GM23338 (cell line): Measurements from ENCODE around the gene TMEM9. TPM values are rescaled to one million over a fixed set of nuclear protein-coding genes. Genes with fewer than 3 reads are reported as not detected.

Source experiments
- ATAC-seq: fragments of 200-7000 bp; cut with Tn5 transposase; 3 replicates; pipeline ENCODE4 v1.9.1; 2020
- DNase-seq: peaks from one replicate; pipeline ENCODE4 v3.0.0-alpha.2; 2015; ENCODE audit warnings: low spot score
- H2AFZ ChIP-seq: fragments of 200-600 bp; sonication (generic); 2 replicates; pipeline ENCODE4 v1.8.0; 2016; ENCODE audit warnings: antibody characterized with exemption, mild to moderate bottlenecking, moderate library complexity
- H3F3A ChIP-seq: fragments of 200-600 bp; sonication (generic); replicated peaks from 2 replicates; pipeline ENCODE4 v1.8.0; 2017; ENCODE audit warnings: antibody characterized with exemption, mixed run types, low read depth
- H3K27ac ChIP-seq: fragments of 200-600 bp; sonication (generic); 2 replicates; pipeline ENCODE4 v1.6.1; 2016; ENCODE audit warnings: low read depth
- H3K27me3 ChIP-seq: fragments of 200-600 bp; sonication (generic); 2 replicates; pipeline ENCODE4 v1.8.0; 2016; ENCODE audit warnings: mild to moderate bottlenecking, mixed run types, moderate library complexity; ENCODE audit not compliant: insufficient read depth
- H3K36me3 ChIP-seq: fragments of 200-600 bp; sonication (generic); 2 replicates; pipeline ENCODE4 v1.8.0; 2016; ENCODE audit warnings: mild to moderate bottlenecking; ENCODE audit not compliant: insufficient read depth
- H3K4me1 ChIP-seq: fragments of 200-600 bp; sonication (generic); 2 replicates; pipeline ENCODE4 v1.8.0; 2016; ENCODE audit warnings: mild to moderate bottlenecking, moderate library complexity; ENCODE audit not compliant: insufficient read depth
- H3K4me2 ChIP-seq: fragments of 200-600 bp; sonication (generic); 2 replicates; pipeline ENCODE4 v1.7.1; 2017; ENCODE audit warnings: mixed run types
- H3K4me3 ChIP-seq: fragments of 200-600 bp; sonication (generic); 2 replicates; pipeline ENCODE4 v1.6.1; 2016; ENCODE audit warnings: mixed run types
- H3K79me2 ChIP-seq: fragments of 200-600 bp; sonication (generic); replicated peaks from 2 replicates; pipeline ENCODE4 v1.8.0; 2017; ENCODE audit warnings: mild to moderate bottlenecking; ENCODE audit not compliant: insufficient read depth
- H3K9me2 ChIP-seq: fragments of 200-600 bp; sonication (generic); 2 replicates; pipeline ENCODE4 v1.8.0; 2017; ENCODE audit not compliant: insufficient read depth
- H4K20me1 ChIP-seq: fragments of 200-600 bp; sonication (generic); replicated peaks from 2 replicates; pipeline ENCODE4 v1.8.0; 2017; ENCODE audit warnings: mild to moderate bottlenecking; ENCODE audit not compliant: insufficient read depth
- H3K27ac Mint-ChIP-seq: 2 replicates; pipeline ENCODE4 v1.8.0; 2020; ENCODE audit warnings: inconsistent platforms, mild to moderate bottlenecking, moderate library complexity, mixed read lengths
- H3K27me3 Mint-ChIP-seq: 3 replicates; pipeline ENCODE4 v1.8.0; 2022; ENCODE audit warnings: low read depth, mild to moderate bottlenecking, moderate library complexity, mixed read lengths, inconsistent platforms; ENCODE audit not compliant: insufficient read depth, poor library complexity
- H3K36me3 Mint-ChIP-seq: 3 replicates; pipeline ENCODE4 v1.8.0; 2021; ENCODE audit warnings: low read depth, mild to moderate bottlenecking, inconsistent platforms, moderate library complexity, mixed read lengths
- H3K4me1 Mint-ChIP-seq: 3 replicates; pipeline ENCODE4 v1.8.0; 2020; ENCODE audit warnings: mild to moderate bottlenecking, inconsistent platforms, mixed read lengths
- H3K4me3 Mint-ChIP-seq: 3 replicates; pipeline ENCODE4 v1.8.0; 2021; ENCODE audit warnings: moderate library complexity, mild to moderate bottlenecking, inconsistent platforms, mixed read lengths
- H3K9me3 Mint-ChIP-seq: 3 replicates; pipeline ENCODE4 v1.8.0; 2020; ENCODE audit warnings: moderate library complexity, mild to moderate bottlenecking, inconsistent platforms, mixed read lengths
- CREB1 ChIP-seq: fragments of 250-450 bp; sonication (Bioruptor Pico); IDR thresholded peaks from 2 replicates; pipeline ENCODE4 v1.5.0; 2020; ENCODE audit warnings: low read depth, mild to moderate bottlenecking, moderate library complexity
- EZH2 ChIP-seq: fragments of 200-600 bp; sonication (generic); IDR thresholded peaks from one replicate; pipeline ENCODE4 v1.8.0; 2017; ENCODE audit warnings: antibody characterized with exemption, mild to moderate bottlenecking, low read depth; ENCODE audit not compliant: unreplicated experiment
- EZH2phosphoT487 ChIP-seq: fragments of 200-600 bp; sonication (generic); IDR thresholded peaks from one replicate; pipeline ENCODE4 v1.8.1; 2018; ENCODE audit warnings: antibody characterized with exemption; ENCODE audit not compliant: unreplicated experiment
- JUNB ChIP-seq: IDR thresholded peaks from one replicate; pipeline ENCODE4 v1.6.1; 2016; ENCODE audit warnings: antibody characterized with exemption; ENCODE audit not compliant: unreplicated experiment
- NANOG ChIP-seq: IDR thresholded peaks from 2 replicates; pipeline ENCODE4 v1.6.1; 2016; ENCODE audit warnings: antibody characterized with exemption, borderline replicate concordance
- POLR2AphosphoS5 ChIP-seq: IDR thresholded peaks from 2 replicates; pipeline ENCODE4 v1.6.1; 2016; ENCODE audit warnings: antibody characterized with exemption, low read depth
- STAT1 ChIP-seq: IDR thresholded peaks from one replicate; pipeline ENCODE4 v1.6.1; 2016; ENCODE audit warnings: antibody characterized with exemption; ENCODE audit not compliant: unreplicated experiment
- ZNF114 ChIP-seq: fragments of 250-450 bp; sonication (Bioruptor Pico); IDR thresholded peaks from 2 replicates; pipeline ENCODE4 v1.5.0; 2020; ENCODE audit warnings: mild to moderate bottlenecking, moderate library complexity
- ZNF331 ChIP-seq: fragments of 250-450 bp; sonication (Bioruptor Pico); IDR thresholded peaks from 2 replicates; pipeline ENCODE4 v1.5.0; 2020; ENCODE audit warnings: low read depth, mild to moderate bottlenecking, moderate library complexity
- polyA plus RNA-seq: library from polyadenylated mRNA; unstranded; fragments of >200 nt; fragmentation: Nextera tagmentation; extraction: Ambion mirVana; gene quantifications from 2 replicates; pipeline ENCODE4 v1.2.1, GENCODE V29; 2016
- total RNA-seq: library from RNA; depleted of rRNA; stranded (reverse); fragments of >200 nt; shearing (Covaris generic); gene quantifications from 2 replicates; pipeline ENCODE4 v1.2.3, GENCODE V29; 2014
- TF ChIP-seq, protein P1 (sequence below): IDR thresholded peaks from one replicate; pipeline ENCODE4 v1.6.1; 2018; ENCODE audit warnings: antibody characterized with exemption; ENCODE audit not compliant: unreplicated experiment
- TF ChIP-seq, protein P2 (sequence below), 2 experiments: fragments of 200-600 bp in 1 of 2; sonication (generic) in 1 of 2; conservative IDR thresholded peaks; 2 replicates each; pipeline versions ENCODE4 v1.5.1 to v1.6.1; 2016 to 2017; ENCODE audit warnings: antibody characterized with exemption in 2 of 2, low read depth in 2 of 2, mild to moderate bottlenecking in 2 of 2, moderate library complexity in 1 of 2
- TF ChIP-seq, protein P3 (sequence below): IDR thresholded peaks from 2 replicates; pipeline ENCODE4 v1.6.1; 2016; ENCODE audit warnings: antibody characterized with exemption
- TF ChIP-seq, protein P4 (sequence below): fragments of 250-450 bp; sonication (Bioruptor Pico); IDR thresholded peaks from 2 replicates; pipeline ENCODE4 v1.5.0; 2020; ENCODE audit warnings: mild to moderate bottlenecking, moderate library complexity

TMEM9 gene
- total and polyA plus RNA-seq, 2 experiments from 2014 or later = 78.6 to 147 TPM

DNA sequence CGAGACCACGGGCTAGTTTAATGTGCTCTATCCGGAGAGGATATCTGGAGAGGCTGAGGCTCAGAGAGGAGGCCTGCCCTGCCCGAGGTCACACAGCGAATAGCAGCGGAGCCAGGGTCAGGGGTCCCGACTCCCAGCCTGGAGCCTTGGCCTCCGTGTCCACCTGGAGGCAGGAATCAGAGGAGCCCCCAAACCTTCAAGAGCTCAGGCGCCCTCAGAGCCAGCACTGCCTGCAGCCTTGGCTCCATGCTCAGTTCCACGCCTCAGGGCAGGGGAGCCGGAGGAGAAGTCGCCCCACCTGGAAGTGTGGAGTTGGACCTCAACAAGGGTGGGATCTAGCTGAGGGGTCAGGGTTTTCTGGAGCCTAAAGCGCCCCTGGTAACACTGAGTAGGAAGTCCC lies 25.3 kb downstream of the TMEM9 start:
- no peak overlapping the region for H3K27ac ChIP-seq
- H3K4me3 Mint-ChIP-seq = no peak overlapping the region
- no peak overlapping the region for H3K4me2 ChIP-seq
- H3K36me3 ChIP-seq = no peaks in the 10 kb centered on the region
- TF ChIP-seq, protein P1, sequence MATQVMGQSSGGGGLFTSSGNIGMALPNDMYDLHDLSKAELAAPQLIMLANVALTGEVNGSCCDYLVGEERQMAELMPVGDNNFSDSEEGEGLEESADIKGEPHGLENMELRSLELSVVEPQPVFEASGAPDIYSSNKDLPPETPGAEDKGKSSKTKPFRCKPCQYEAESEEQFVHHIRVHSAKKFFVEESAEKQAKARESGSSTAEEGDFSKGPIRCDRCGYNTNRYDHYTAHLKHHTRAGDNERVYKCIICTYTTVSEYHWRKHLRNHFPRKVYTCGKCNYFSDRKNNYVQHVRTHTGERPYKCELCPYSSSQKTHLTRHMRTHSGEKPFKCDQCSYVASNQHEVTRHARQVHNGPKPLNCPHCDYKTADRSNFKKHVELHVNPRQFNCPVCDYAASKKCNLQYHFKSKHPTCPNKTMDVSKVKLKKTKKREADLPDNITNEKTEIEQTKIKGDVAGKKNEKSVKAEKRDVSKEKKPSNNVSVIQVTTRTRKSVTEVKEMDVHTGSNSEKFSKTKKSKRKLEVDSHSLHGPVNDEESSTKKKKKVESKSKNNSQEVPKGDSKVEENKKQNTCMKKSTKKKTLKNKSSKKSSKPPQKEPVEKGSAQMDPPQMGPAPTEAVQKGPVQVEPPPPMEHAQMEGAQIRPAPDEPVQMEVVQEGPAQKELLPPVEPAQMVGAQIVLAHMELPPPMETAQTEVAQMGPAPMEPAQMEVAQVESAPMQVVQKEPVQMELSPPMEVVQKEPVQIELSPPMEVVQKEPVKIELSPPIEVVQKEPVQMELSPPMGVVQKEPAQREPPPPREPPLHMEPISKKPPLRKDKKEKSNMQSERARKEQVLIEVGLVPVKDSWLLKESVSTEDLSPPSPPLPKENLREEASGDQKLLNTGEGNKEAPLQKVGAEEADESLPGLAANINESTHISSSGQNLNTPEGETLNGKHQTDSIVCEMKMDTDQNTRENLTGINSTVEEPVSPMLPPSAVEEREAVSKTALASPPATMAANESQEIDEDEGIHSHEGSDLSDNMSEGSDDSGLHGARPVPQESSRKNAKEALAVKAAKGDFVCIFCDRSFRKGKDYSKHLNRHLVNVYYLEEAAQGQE = no peak
- no peak for TF ChIP-seq JUNB
- no peak for TF ChIP-seq NANOG
- TF ChIP-seq, protein P2, sequence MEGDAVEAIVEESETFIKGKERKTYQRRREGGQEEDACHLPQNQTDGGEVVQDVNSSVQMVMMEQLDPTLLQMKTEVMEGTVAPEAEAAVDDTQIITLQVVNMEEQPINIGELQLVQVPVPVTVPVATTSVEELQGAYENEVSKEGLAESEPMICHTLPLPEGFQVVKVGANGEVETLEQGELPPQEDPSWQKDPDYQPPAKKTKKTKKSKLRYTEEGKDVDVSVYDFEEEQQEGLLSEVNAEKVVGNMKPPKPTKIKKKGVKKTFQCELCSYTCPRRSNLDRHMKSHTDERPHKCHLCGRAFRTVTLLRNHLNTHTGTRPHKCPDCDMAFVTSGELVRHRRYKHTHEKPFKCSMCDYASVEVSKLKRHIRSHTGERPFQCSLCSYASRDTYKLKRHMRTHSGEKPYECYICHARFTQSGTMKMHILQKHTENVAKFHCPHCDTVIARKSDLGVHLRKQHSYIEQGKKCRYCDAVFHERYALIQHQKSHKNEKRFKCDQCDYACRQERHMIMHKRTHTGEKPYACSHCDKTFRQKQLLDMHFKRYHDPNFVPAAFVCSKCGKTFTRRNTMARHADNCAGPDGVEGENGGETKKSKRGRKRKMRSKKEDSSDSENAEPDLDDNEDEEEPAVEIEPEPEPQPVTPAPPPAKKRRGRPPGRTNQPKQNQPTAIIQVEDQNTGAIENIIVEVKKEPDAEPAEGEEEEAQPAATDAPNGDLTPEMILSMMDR (conservative IDR thresholded peaks at IDR 0.05; ENCODE audit: low read depth in 2 of 2) = no peak
- TF ChIP-seq ZNF114 (CRISPR knock-in tag) = no peak
- TF ChIP-seq, protein P3, sequence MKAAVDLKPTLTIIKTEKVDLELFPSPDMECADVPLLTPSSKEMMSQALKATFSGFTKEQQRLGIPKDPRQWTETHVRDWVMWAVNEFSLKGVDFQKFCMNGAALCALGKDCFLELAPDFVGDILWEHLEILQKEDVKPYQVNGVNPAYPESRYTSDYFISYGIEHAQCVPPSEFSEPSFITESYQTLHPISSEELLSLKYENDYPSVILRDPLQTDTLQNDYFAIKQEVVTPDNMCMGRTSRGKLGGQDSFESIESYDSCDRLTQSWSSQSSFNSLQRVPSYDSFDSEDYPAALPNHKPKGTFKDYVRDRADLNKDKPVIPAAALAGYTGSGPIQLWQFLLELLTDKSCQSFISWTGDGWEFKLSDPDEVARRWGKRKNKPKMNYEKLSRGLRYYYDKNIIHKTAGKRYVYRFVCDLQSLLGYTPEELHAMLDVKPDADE = no peak
- TF ChIP-seq POLR2AphosphoS5 = no peak
- no peak for TF ChIP-seq ZNF331 (CRISPR knock-in tag)
- TF ChIP-seq STAT1 = no peak
- TF ChIP-seq CREB1 (CRISPR knock-in tag) = no peak
- TF ChIP-seq EZH2 = no peak
- TF ChIP-seq, protein P4, sequence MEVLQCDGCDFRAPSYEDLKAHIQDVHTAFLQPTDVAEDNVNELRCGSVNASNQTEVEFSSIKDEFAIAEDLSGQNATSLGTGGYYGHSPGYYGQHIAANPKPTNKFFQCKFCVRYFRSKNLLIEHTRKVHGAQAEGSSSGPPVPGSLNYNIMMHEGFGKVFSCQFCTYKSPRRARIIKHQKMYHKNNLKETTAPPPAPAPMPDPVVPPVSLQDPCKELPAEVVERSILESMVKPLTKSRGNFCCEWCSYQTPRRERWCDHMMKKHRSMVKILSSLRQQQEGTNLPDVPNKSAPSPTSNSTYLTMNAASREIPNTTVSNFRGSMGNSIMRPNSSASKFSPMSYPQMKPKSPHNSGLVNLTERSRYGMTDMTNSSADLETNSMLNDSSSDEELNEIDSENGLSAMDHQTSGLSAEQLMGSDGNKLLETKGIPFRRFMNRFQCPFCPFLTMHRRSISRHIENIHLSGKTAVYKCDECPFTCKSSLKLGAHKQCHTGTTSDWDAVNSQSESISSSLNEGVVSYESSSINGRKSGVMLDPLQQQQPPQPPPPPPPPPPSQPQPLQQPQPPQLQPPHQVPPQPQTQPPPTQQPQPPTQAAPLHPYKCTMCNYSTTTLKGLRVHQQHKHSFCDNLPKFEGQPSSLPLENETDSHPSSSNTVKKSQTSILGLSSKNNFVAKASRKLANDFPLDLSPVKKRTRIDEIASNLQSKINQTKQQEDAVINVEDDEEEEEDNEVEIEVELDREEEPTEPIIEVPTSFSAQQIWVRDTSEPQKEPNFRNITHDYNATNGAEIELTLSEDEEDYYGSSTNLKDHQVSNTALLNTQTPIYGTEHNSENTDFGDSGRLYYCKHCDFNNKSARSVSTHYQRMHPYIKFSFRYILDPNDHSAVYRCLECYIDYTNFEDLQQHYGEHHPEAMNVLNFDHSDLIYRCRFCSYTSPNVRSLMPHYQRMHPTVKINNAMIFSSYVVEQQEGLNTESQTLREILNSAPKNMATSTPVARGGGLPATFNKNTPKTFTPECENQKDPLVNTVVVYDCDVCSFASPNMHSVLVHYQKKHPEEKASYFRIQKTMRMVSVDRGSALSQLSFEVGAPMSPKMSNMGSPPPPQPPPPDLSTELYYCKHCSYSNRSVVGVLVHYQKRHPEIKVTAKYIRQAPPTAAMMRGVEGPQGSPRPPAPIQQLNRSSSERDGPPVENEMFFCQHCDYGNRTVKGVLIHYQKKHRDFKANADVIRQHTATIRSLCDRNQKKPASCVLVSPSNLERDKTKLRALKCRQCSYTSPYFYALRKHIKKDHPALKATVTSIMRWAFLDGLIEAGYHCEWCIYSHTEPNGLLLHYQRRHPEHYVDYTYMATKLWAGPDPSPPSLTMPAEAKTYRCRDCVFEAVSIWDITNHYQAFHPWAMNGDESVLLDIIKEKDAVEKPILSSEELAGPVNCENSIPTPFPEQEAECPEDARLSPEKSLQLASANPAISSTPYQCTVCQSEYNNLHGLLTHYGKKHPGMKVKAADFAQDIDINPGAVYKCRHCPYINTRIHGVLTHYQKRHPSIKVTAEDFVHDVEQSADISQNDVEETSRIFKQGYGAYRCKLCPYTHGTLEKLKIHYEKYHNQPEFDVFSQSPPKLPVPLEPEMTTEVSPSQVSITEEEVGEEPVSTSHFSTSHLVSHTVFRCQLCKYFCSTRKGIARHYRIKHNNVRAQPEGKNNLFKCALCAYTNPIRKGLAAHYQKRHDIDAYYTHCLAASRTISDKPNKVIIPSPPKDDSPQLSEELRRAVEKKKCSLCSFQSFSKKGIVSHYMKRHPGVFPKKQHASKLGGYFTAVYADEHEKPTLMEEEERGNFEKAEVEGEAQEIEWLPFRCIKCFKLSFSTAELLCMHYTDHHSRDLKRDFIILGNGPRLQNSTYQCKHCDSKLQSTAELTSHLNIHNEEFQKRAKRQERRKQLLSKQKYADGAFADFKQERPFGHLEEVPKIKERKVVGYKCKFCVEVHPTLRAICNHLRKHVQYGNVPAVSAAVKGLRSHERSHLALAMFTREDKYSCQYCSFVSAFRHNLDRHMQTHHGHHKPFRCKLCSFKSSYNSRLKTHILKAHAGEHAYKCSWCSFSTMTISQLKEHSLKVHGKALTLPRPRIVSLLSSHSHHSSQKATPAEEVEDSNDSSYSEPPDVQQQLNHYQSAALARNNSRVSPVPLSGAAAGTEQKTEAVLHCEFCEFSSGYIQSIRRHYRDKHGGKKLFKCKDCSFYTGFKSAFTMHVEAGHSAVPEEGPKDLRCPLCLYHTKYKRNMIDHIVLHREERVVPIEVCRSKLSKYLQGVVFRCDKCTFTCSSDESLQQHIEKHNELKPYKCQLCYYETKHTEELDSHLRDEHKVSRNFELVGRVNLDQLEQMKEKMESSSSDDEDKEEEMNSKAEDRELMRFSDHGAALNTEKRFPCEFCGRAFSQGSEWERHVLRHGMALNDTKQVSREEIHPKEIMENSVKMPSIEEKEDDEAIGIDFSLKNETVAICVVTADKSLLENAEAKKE (CRISPR knock-in tag) = no peak
- TF ChIP-seq EZH2phosphoT487 = no peak
- H4K20me1 ChIP-seq = no peaks in the 10 kb centered on the region
- H2AFZ ChIP-seq = no peak overlapping the region
- H3K27me3 Mint-ChIP-seq = peaks cover 24% of the 10 kb centered on the region
- H3K9me2 ChIP-seq = no peaks in the 10 kb centered on the region
- peaks cover 11% of the 10 kb centered on the region for H3K4me1 Mint-ChIP-seq
- no peaks in the 10 kb centered on the region for H3F3A ChIP-seq
- no peaks in the 10 kb centered on the region for H3K79me2 ChIP-seq
- no peak overlapping the region for H3K27ac Mint-ChIP-seq
- no peak overlapping the region for H3K4me3 ChIP-seq
- peaks cover 8% of the 10 kb centered on the region; the same call in 1 of the 2 replicates for H3K4me1 ChIP-seq
- no peaks in the 10 kb centered on the region; the same call in 2 of the 3 replicates for H3K9me3 Mint-ChIP-seq
- no peak for ATAC-seq
- no peak for DNase-seq
- H3K27me3 ChIP-seq = no peaks in the 10 kb centered on the region
- peaks cover 11% of the 10 kb centered on the region for H3K36me3 Mint-ChIP-seq
